ENCODE data around the gene SPATA25.
"Not testable (repeated sequence)": the region's sequence is repeated elsewhere in the genome, so short reads cannot be mapped to it uniquely, and the experiment has no call there.

The SPATA25 gene

GRCh38 chr20:45904583-45905504, 17.4 kb upstream of the SPATA25 start:
- peaks cover 2% of the 10 kb centered on the region; the same call in 1 of the 2 replicates for H3K4me1 ChIP-seq (ENCODE audit: low read length)
- H3K9ac ChIP-seq (ENCODE audit: low read length) = no peak overlapping the region
- H4K20me1 ChIP-seq (ENCODE audit: insufficient read depth, low read length) = no peaks in the 10 kb centered on the region
- no peak overlapping the region for H3K4me2 ChIP-seq (ENCODE audit: low read length)
- no peak overlapping the region for H3K27ac ChIP-seq (ENCODE audit: low read length)
- H2AFZ ChIP-seq (ENCODE audit: low read depth, low read length) = no peak overlapping the region
- H3K9me3 ChIP-seq (ENCODE audit: insufficient read depth, low read length) = no peaks in the 10 kb centered on the region
- H3K27me3 ChIP-seq (ENCODE audit: low read depth, low read length) = no peaks in the 10 kb centered on the region
- H3K79me2 ChIP-seq (ENCODE audit: low read length) = no peaks in the 10 kb centered on the region
- no peak overlapping the region for H3K4me3 ChIP-seq (ENCODE audit: low read length)
- peaks cover 2% of the 10 kb centered on the region for H3K36me3 ChIP-seq (replicated peaks; ENCODE audit: low read depth, low read length)
- TF ChIP-seq CTCF (IDR thresholded peaks at IDR 0.05; ENCODE audit: low read depth, low read length) (no peak), EZH2phosphoT487 (IDR thresholded peaks at IDR 0.05; ENCODE audit: low read depth) (no peak)

- Histone ChIP-seq H3K27me3 (ENCODE audit: low read depth, low read length) (no peaks in the 10 kb centered on the region), H3K9me3 (ENCODE audit: insufficient read depth, low read length) (no peaks in the 10 kb centered on the region), H3K9ac (ENCODE audit: low read length) (no peak overlapping the region), H3K27ac (ENCODE audit: low read length) (no peak overlapping the region), H3K79me2 (ENCODE audit: low read length) (no peaks in the 10 kb centered on the region), H3K4me2 (ENCODE audit: low read length) (no peak overlapping the region), H3K36me3 (replicated peaks; ENCODE audit: low read depth, low read length) (peaks cover 12% of the 10 kb centered on the region), H4K20me1 (ENCODE audit: insufficient read depth, low read length) (no peaks in the 10 kb centered on the region), H2AFZ (ENCODE audit: low read depth, low read length) (no peak overlapping the region), H3K4me3 (ENCODE audit: low read length) (no peak overlapping the region), H3K4me1 (ENCODE audit: low read length) (no peaks in the 10 kb centered on the region)
- TF ChIP-seq EZH2phosphoT487 (IDR thresholded peaks at IDR 0.05; ENCODE audit: low read depth) = no peak
- TF ChIP-seq CTCF (IDR thresholded peaks at IDR 0.05; ENCODE audit: low read depth, low read length) = no peak
Measured at GRCh38 chr20:45902199-45902701, 14.8 kb upstream of the SPATA25 start.

GRCh38 chr20:45901332-45901731, 13.9 kb upstream of the SPATA25 start:
- not testable (repeated sequence) for H2AFZ ChIP-seq (ENCODE audit: low read depth, low read length); H3K27ac ChIP-seq (ENCODE audit: low read length); H3K9me3 ChIP-seq (ENCODE audit: insufficient read depth, low read length); H3K79me2 ChIP-seq (ENCODE audit: low read length); H3K27me3 ChIP-seq (ENCODE audit: low read depth, low read length); H3K4me2 ChIP-seq (ENCODE audit: low read length); H4K20me1 ChIP-seq (ENCODE audit: insufficient read depth, low read length); H3K9ac ChIP-seq (ENCODE audit: low read length); H3K4me3 ChIP-seq (ENCODE audit: low read length); H3K4me1 ChIP-seq (ENCODE audit: low read length)
- H3K36me3 ChIP-seq (replicated peaks; ENCODE audit: low read depth, low read length) = peaks cover 18% of the 10 kb centered on the region

- H3K9ac ChIP-seq (ENCODE audit: low read length) = no peak overlapping the region
- no peaks in the 10 kb centered on the region for H3K79me2 ChIP-seq (ENCODE audit: low read length)
- no peak overlapping the region for H3K4me3 ChIP-seq (ENCODE audit: low read length)
- TF ChIP-seq CTCF (IDR thresholded peaks at IDR 0.05; ENCODE audit: low read depth, low read length) (no peak), EZH2phosphoT487 (IDR thresholded peaks at IDR 0.05; ENCODE audit: low read depth) (no peak)
- no peaks in the 10 kb centered on the region for H3K9me3 ChIP-seq (ENCODE audit: insufficient read depth, low read length)
- H2AFZ ChIP-seq (ENCODE audit: low read depth, low read length) = no peak overlapping the region
- H3K27me3 ChIP-seq (ENCODE audit: low read depth, low read length) = no peaks in the 10 kb centered on the region
- H3K4me1 ChIP-seq (ENCODE audit: low read length) = no peaks in the 10 kb centered on the region
- H4K20me1 ChIP-seq (ENCODE audit: insufficient read depth, low read length) = no peaks in the 10 kb centered on the region
- peaks cover 18% of the 10 kb centered on the region for H3K36me3 ChIP-seq (replicated peaks; ENCODE audit: low read depth, low read length)
- H3K27ac ChIP-seq (ENCODE audit: low read length) = no peak overlapping the region
- H3K4me2 ChIP-seq (ENCODE audit: low read length) = no peak overlapping the region
Measured at GRCh38 chr20:45899046-45899835, 11.8 kb upstream of the SPATA25 start.

Data from OCI-LY3 (cell line).